KBM-7 (cell line): ENCODE data around the gene GPSM3.

Experiments
- DNase-seq: peaks from one replicate; pipeline ENCODE4 v3.0.0-alpha.2; 2015
- in situ Hi-C: fragments of 300-500 bp; cut with MboI; formaldehyde crosslinking; loops from 2 replicates; pipeline ENCODE4 v1.14.3; 2020; ENCODE audit warnings: low sequenced_read_pairs, low pct_unique_long_range_greater_than_20kb, mixed read lengths

GPSM3 gene

GRCh38 chr6:32177183-32177787, 15.2 kb downstream of the GPSM3 start:
- in situ Hi-C loops, result no loop called here
- no peak for DNase-seq

- no peak for DNase-seq
- in situ Hi-C loops, result no loop called here
Measured at GRCh38 chr6:32176476-32177182, 15.8 kb downstream of the GPSM3 start.

- in situ Hi-C loops, result no loop called here
- peak; percentile 98 for DNase-seq
Measured at GRCh38 chr6:32175711-32176475, 16.6 kb downstream of the GPSM3 start, which contains the start of gene AGPAT1. Gene AGPAT1, minus strand, starts transcription at chr6:32176084. Its CDS starts 4,588 bp downstream, at chr6:32171496.

GRCh38 chr6:32175322-32175710, 17.1 kb downstream of the GPSM3 start:
- in situ Hi-C loops, result no loop called here
- DNase-seq, result no peak

- no peak for DNase-seq
- in situ Hi-C loops, result no loop called here
Measured at GRCh38 chr6:32174416-32174815, 18.0 kb downstream of the GPSM3 start.

GRCh38 chr6:32173051-32173727, 19.3 kb downstream of the GPSM3 start:
- in situ Hi-C loops, result no loop called here
- no peak for DNase-seq

- no peak for DNase-seq
- in situ Hi-C loops, result no loop called here
Measured at GRCh38 chr6:32171234-32171633, 21.2 kb downstream of the GPSM3 start.

GRCh38 chr6:32170294-32170693, 22.1 kb downstream of the GPSM3 start:
- DNase-seq, result no peak
- in situ Hi-C loops, result no loop called here

GRCh38 chr6:32168807-32169591, 23.4 kb downstream of the GPSM3 start:
- no peak for DNase-seq
- in situ Hi-C loops, result no loop called here

GRCh38 chr6:32168350-32168749, 24.1 kb downstream of the GPSM3 start:
- no peak for DNase-seq
- in situ Hi-C loops, result no loop called here

GRCh38 chr6:32167761-32168262, 24.6 kb downstream of the GPSM3 start:
- in situ Hi-C loops, result no loop called here

GRCh38 chr6:32167154-32167760, 25.2 kb downstream of the GPSM3 start:
- in situ Hi-C loops, result no loop called here
- DNase-seq, result no peak

More at GRCh38 chr6:32167761-32168262, 24.6 kb downstream of the GPSM3 start:
- DNase-seq, result no peak

GRCh38 chr6:32166411-32167061, 25.9 kb downstream of the GPSM3 start:
- DNase-seq, result no peak
- in situ Hi-C loops, result no loop called here

- in situ Hi-C loops, result no loop called here
Measured at GRCh38 chr6:32164295-32164694, 28.1 kb downstream of the GPSM3 start, which contains the start of gene EGFL8. Gene EGFL8, plus strand, starts transcription at chr6:32164595. Its CDS starts 1,571 bp downstream, at chr6:32166166.

GRCh38 chr6:32163559-32164258, 28.7 kb downstream of the GPSM3 start:
- in situ Hi-C loops, result no loop called here
- DNase-seq, result no peak

More at GRCh38 chr6:32164295-32164694, 28.1 kb downstream of the GPSM3 start, which contains the start of gene EGFL8:
- DNase-seq, result no peak

- in situ Hi-C loops, result no loop called here
- no peak for DNase-seq
Measured at GRCh38 chr6:32158052-32158451, 34.4 kb downstream of the GPSM3 start.

GRCh38 chr6:32156891-32157290, 35.6 kb downstream of the GPSM3 start:
- in situ Hi-C loops, result no loop called here
- no peak for DNase-seq
